ENCODE data around the gene CFAP46. TPM values are rescaled to one million over a fixed set of nuclear protein-coding genes. Genes with fewer than 3 reads are reported as not detected.

The CFAP46 gene
- total and polyA plus RNA-seq, 2 experiments from 2014 or later, result 0.20 to 0.22 TPM

- Histone ChIP-seq H3K4me3 (no peak overlapping the region), H3K4me2 (ENCODE audit: unreplicated experiment) (no peak overlapping the region), H3K27ac (no peak overlapping the region), H3K79me2 (ENCODE audit: insufficient read depth) (no peaks in the 10 kb centered on the region), H3K9me2 (ENCODE audit: insufficient read depth) (no peaks in the 10 kb centered on the region), H4K20me1 (ENCODE audit: insufficient read depth) (no peaks in the 10 kb centered on the region), H3F3A (ENCODE audit: insufficient read depth) (no peaks in the 10 kb centered on the region), H3K9ac (no peak overlapping the region), H3K9me3 (ENCODE audit: low read depth) (no peaks in the 10 kb centered on the region), H3K36me3 (ENCODE audit: low read depth) (no peaks in the 10 kb centered on the region), H3K27me3 (replicated peaks; ENCODE audit: insufficient read depth) (peaks cover 51% of the 10 kb centered on the region), H3K4me1 (ENCODE audit: insufficient read depth) (peaks cover 7% of the 10 kb centered on the region), H2AFZ (no peak overlapping the region)
- in situ Hi-C loops (cut with MboI), result no loop called here
- no peak for TF ChIP-seq EZH2phosphoT487 (IDR thresholded peaks at IDR 0.05; ENCODE audit: insufficient read depth, low read depth)
- no peak for TF ChIP-seq EZH2 (IDR thresholded peaks at IDR 0.05; ENCODE audit: insufficient read depth, poor library complexity, severe bottlenecking)
- WGBS, 2 experiments (ENCODE audit: low coverage in 1 of 2, low lambda C conversion rate in 2 of 2, missing lambda C conversion rate in 2 of 2), result 28% methylated on average over 2 of the region's 2 CpGs
- no peak for DNase-seq
Observed at GRCh38 chr10:132875435-132875834, 66.9 kb downstream of the CFAP46 start.

- Histone ChIP-seq H3K4me2 (ENCODE audit: unreplicated experiment) (no peak overlapping the region), H3K27me3 (replicated peaks; ENCODE audit: insufficient read depth) (peaks cover 60% of the 10 kb centered on the region), H3K9me3 (ENCODE audit: low read depth) (no peaks in the 10 kb centered on the region), H3K79me2 (ENCODE audit: insufficient read depth) (no peaks in the 10 kb centered on the region), H3K9ac (no peak overlapping the region), H3K27ac (no peak overlapping the region), H3K4me3 (no peak overlapping the region), H3K4me1 (ENCODE audit: insufficient read depth) (peaks cover 2% of the 10 kb centered on the region), H3F3A (ENCODE audit: insufficient read depth) (no peaks in the 10 kb centered on the region), H2AFZ (no peak overlapping the region), H4K20me1 (ENCODE audit: insufficient read depth) (no peaks in the 10 kb centered on the region), H3K9me2 (ENCODE audit: insufficient read depth) (no peaks in the 10 kb centered on the region), H3K36me3 (ENCODE audit: low read depth) (no peaks in the 10 kb centered on the region)
- no peak for DNase-seq
- 51 to 54% methylated on average over 12 of the region's 12 CpGs for WGBS, 2 experiments (ENCODE audit: low coverage in 1 of 2, low lambda C conversion rate in 2 of 2, missing lambda C conversion rate in 2 of 2)
- in situ Hi-C loops (cut with MboI), result no loop called here
- TF ChIP-seq EZH2 (IDR thresholded peaks at IDR 0.05; ENCODE audit: insufficient read depth, poor library complexity, severe bottlenecking) (no peak), EZH2phosphoT487 (IDR thresholded peaks at IDR 0.05; ENCODE audit: insufficient read depth, low read depth) (no peak)
Observed at GRCh38 chr10:132873395-132873794, 69.0 kb downstream of the CFAP46 start.

- H3F3A ChIP-seq (ENCODE audit: insufficient read depth), result no peaks in the 10 kb centered on the region
- no peaks in the 10 kb centered on the region for H3K4me1 ChIP-seq (ENCODE audit: insufficient read depth)
- DNase-seq, result no peak
- no peaks in the 10 kb centered on the region for H3K9me3 ChIP-seq (ENCODE audit: low read depth)
- H4K20me1 ChIP-seq (ENCODE audit: insufficient read depth), result no peaks in the 10 kb centered on the region
- TF ChIP-seq EZH2 (IDR thresholded peaks at IDR 0.05; ENCODE audit: insufficient read depth, poor library complexity, severe bottlenecking), result no peak
- no peak for TF ChIP-seq EZH2phosphoT487 (IDR thresholded peaks at IDR 0.05; ENCODE audit: insufficient read depth, low read depth)
- no peak overlapping the region for H3K27ac ChIP-seq
- H2AFZ ChIP-seq, result no peak overlapping the region
- no peak overlapping the region for H3K4me3 ChIP-seq
- in situ Hi-C loops (cut with MboI), result no loop called here
- 52 to 57% methylated on average over 13 of the region's 13 CpGs for WGBS, 2 experiments (ENCODE audit: low coverage in 1 of 2, low lambda C conversion rate in 2 of 2, missing lambda C conversion rate in 2 of 2)
- H3K79me2 ChIP-seq (ENCODE audit: insufficient read depth), result no peaks in the 10 kb centered on the region
- no peak overlapping the region for H3K9ac ChIP-seq
- no peaks in the 10 kb centered on the region for H3K36me3 ChIP-seq (ENCODE audit: low read depth)
- H3K4me2 ChIP-seq (ENCODE audit: unreplicated experiment), result no peak overlapping the region
- H3K27me3 ChIP-seq (replicated peaks; ENCODE audit: insufficient read depth), result peaks cover 60% of the 10 kb centered on the region
- no peaks in the 10 kb centered on the region for H3K9me2 ChIP-seq (ENCODE audit: insufficient read depth)
Observed at GRCh38 chr10:132872658-132873057, 69.7 kb downstream of the CFAP46 start.

- H4K20me1 ChIP-seq (ENCODE audit: insufficient read depth), result no peaks in the 10 kb centered on the region
- no peak overlapping the region for H3K27ac ChIP-seq
- H3F3A ChIP-seq (ENCODE audit: insufficient read depth), result no peaks in the 10 kb centered on the region
- no peak overlapping the region for H3K4me3 ChIP-seq
- in situ Hi-C loops (cut with MboI), result no loop called here
- no peak overlapping the region for H3K9ac ChIP-seq
- no peaks in the 10 kb centered on the region for H3K36me3 ChIP-seq (ENCODE audit: low read depth)
- no peaks in the 10 kb centered on the region for H3K4me1 ChIP-seq (ENCODE audit: insufficient read depth)
- H2AFZ ChIP-seq, result no peak overlapping the region
- no peak for DNase-seq
- WGBS, 2 experiments (ENCODE audit: low coverage in 1 of 2, low lambda C conversion rate in 2 of 2, missing lambda C conversion rate in 2 of 2), result 66 to 68% methylated on average over 13 of the region's 13 CpGs
- no peaks in the 10 kb centered on the region for H3K9me2 ChIP-seq (ENCODE audit: insufficient read depth)
- H3K4me2 ChIP-seq (ENCODE audit: unreplicated experiment), result no peak overlapping the region
- H3K27me3 ChIP-seq (replicated peaks; ENCODE audit: insufficient read depth), result peaks cover 52% of the 10 kb centered on the region
- H3K9me3 ChIP-seq (ENCODE audit: low read depth), result no peaks in the 10 kb centered on the region
- no peak for TF ChIP-seq EZH2 (IDR thresholded peaks at IDR 0.05; ENCODE audit: insufficient read depth, poor library complexity, severe bottlenecking)
- TF ChIP-seq EZH2phosphoT487 (IDR thresholded peaks at IDR 0.05; ENCODE audit: insufficient read depth, low read depth), result no peak
- no peaks in the 10 kb centered on the region for H3K79me2 ChIP-seq (ENCODE audit: insufficient read depth)
Observed at GRCh38 chr10:132870426-132870825, 71.9 kb downstream of the CFAP46 start.

- no peak for TF ChIP-seq EZH2phosphoT487 (IDR thresholded peaks at IDR 0.05; ENCODE audit: insufficient read depth, low read depth)
- no peak for TF ChIP-seq EZH2 (IDR thresholded peaks at IDR 0.05; ENCODE audit: insufficient read depth, poor library complexity, severe bottlenecking)
- Histone ChIP-seq H3K4me1 (ENCODE audit: insufficient read depth) (no peaks in the 10 kb centered on the region), H3K27ac (no peak overlapping the region), H3K79me2 (ENCODE audit: insufficient read depth) (no peaks in the 10 kb centered on the region), H3K9me3 (ENCODE audit: low read depth) (no peaks in the 10 kb centered on the region), H3K9ac (no peak overlapping the region), H3K4me2 (ENCODE audit: unreplicated experiment) (no peak overlapping the region), H3K36me3 (ENCODE audit: low read depth) (no peaks in the 10 kb centered on the region), H3K27me3 (replicated peaks; ENCODE audit: insufficient read depth) (peaks cover 44% of the 10 kb centered on the region), H3K4me3 (no peak overlapping the region), H4K20me1 (ENCODE audit: insufficient read depth) (no peaks in the 10 kb centered on the region), H3F3A (ENCODE audit: insufficient read depth) (no peaks in the 10 kb centered on the region), H2AFZ (no peak overlapping the region), H3K9me2 (ENCODE audit: insufficient read depth) (no peaks in the 10 kb centered on the region)
- WGBS, 2 experiments (ENCODE audit: low coverage in 1 of 2, low lambda C conversion rate in 2 of 2, missing lambda C conversion rate in 2 of 2), result 54 to 58% methylated on average over 16 of the region's 16 CpGs
- DNase-seq, result no peak
- in situ Hi-C loops (cut with MboI), result no loop called here
Observed at GRCh38 chr10:132869621-132870020, 72.7 kb downstream of the CFAP46 start.

Data from GM23248 (cell line).